ENCODE data around the gene UBE2S.
"Not testable (repeated sequence)": the region's sequence is repeated elsewhere in the genome, so short reads cannot be mapped to it uniquely, and the experiment has no call there.

UBE2S gene

GRCh38 chr19:55440411-55441105 lies 33.0 kb upstream of the UBE2S start:
- peak; percentile 85 for DNase-seq (ENCODE audit: low spot score)

DNA sequence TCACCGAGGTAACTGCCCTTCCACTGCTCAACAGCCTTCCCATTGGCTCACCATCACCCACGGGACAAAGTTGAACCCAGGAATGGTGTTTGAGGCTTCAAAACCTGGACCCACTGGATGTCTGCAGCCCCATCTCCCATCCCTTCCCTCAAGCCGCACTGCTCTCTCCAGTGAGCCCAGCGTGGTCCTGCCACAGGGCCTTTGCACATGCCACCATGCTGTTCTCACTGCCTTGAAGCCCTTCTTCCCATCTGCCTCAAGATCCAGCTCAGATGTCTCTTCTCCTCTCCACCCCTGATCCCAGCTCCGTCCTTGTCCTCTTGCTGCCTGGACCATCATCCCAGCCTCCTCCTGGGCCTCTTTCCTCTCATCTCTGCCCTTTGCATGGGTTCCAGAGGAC lies 31.5 kb upstream of the UBE2S start:
- no peak for DNase-seq (ENCODE audit: low spot score)

DNA sequence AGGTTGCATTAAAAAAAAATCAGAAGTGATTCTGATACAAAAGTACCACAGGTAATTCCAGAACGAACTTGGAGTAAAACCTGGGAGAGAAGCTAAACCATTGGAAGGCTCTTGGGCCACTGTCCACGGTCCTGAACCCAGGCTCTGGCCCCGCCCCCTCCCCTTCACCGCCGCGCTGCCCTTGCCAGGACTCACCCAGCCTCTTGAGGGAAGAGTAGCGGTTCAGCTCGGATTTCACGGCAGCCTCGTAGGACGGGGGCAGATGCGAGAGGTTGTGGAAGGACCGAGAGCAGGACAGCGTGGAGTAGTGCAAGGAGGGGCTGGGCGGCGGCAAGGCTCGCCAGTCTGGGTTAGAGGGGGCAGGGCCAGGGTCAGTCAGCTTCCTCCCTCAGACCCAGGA lies 29.8 kb upstream of the UBE2S start:
- DNase-seq (ENCODE audit: low spot score), result peak; percentile 90

GRCh38 chr19:55436847-55437246 lies 29.3 kb upstream of the UBE2S start:
- no peak for DNase-seq (ENCODE audit: low spot score)

DNA sequence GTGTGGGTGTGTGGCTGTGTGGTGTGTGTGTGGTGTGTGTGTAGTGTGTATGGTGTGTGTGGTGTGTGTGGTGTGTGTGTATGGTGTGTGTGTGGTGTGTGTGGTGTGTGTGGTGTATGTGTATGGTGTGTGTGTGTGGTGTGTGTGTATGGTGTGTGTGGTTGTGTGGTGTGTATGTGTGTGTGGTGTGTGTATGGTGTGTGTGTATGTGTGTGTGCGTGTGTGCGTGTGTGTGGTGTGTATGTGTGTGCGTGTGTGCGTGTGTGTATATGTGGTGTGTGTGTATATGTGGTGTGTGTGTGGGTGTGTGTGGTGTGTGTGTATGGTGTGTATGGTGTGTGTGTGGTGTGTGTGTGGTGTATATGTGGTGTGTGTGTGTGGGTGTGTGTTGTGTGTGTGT lies 27.4 kb upstream of the UBE2S start:
- DNase-seq (ENCODE audit: low spot score), result no peak

DNA sequence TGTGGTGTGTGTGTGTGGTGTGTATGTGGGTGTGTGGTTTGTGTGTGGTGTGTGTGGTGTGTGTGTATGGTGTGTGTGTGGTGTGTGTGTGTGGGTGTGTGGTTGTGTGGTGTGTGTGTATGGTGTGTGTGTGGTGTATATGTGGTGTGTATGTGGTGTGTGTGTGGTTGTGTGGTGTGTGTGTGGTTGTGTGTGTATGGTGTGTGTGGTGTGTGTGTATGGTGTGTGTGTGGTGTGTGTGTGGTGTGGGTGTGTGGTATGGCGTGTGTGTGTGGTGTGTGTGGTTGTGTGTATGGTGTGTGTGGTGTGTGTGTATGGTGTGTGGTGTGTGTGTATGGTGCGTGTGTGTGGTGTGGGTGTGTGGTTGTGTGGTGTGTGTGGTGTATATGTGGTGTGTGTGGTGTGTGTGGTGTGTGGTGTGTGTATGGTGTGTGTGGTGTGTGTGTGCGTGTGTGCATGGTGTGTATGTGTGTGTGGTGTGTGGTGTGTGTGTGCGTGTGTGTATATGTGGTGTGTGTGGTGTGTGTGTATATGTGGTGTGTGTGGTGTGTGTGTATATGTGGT lies 26.9 kb upstream of the UBE2S start:
- DNase-seq (ENCODE audit: low spot score), result no peak

GRCh38 chr19:55433292-55433691 lies 25.7 kb upstream of the UBE2S start:
- peak; percentile 35 for DNase-seq (ENCODE audit: low spot score)

DNA sequence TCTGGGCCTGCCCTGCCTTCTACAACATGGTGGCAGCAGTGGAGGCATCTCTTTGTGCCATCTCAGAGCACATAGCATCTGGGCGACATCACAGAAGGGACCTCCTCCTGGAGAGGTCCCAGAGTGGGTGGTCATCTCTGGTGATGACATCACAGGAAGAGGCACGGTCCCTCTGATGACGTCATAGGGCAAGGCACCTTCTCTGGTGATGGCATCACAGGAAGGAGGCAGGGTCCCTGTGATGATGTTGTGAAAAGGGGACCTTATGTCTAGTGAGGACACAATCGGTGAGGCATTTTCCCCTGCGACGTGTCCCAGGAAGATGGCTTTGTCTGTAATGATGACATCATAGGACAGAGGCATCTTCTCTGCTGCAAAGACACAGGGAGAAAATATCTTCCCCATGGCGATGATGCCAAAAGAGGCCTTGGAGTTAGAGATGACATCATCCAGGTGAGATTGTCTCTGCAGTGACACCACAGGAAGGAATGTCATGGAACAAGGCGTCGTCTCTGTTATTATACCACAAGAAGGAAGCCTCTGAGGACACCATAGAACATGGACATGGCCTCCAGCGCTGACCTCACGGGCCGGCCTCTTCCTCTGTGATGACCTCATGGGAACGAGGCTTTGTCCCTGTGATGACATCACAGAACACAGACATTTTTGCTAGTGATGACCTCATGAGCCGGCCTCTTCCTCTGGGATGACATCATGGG lies 24.8 kb upstream of the UBE2S start:
- no peak for DNase-seq (ENCODE audit: low spot score)

GRCh38 chr19:55431183-55431582 lies 23.6 kb upstream of the UBE2S start:
- DNase-seq (ENCODE audit: low spot score), result no peak

- DNase-seq (ENCODE audit: low spot score), result no peak
Measured at GRCh38 chr19:55426042-55426441, 18.5 kb upstream of the UBE2S start.

DNA sequence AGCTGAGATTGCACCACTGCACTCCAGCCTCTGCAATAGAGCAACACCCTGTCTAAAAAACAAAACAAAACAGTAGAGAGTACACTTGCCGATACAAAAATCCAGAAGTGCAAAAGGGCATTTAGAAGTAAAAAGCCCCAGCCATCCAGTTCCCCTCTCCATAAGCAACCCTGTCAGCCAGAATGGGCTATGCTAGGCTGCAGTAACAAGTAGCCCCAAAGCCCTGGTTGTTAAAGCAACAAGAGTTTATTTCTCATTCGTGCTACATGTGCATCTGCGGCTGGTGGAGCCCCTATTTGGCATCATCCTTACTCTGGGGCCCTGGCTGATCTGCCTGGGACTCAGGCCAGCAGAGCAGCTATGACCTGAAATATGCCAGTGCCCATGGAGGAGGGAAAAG lies 16.9 kb upstream of the UBE2S start:
- DNase-seq (ENCODE audit: low spot score), result no peak

DNA sequence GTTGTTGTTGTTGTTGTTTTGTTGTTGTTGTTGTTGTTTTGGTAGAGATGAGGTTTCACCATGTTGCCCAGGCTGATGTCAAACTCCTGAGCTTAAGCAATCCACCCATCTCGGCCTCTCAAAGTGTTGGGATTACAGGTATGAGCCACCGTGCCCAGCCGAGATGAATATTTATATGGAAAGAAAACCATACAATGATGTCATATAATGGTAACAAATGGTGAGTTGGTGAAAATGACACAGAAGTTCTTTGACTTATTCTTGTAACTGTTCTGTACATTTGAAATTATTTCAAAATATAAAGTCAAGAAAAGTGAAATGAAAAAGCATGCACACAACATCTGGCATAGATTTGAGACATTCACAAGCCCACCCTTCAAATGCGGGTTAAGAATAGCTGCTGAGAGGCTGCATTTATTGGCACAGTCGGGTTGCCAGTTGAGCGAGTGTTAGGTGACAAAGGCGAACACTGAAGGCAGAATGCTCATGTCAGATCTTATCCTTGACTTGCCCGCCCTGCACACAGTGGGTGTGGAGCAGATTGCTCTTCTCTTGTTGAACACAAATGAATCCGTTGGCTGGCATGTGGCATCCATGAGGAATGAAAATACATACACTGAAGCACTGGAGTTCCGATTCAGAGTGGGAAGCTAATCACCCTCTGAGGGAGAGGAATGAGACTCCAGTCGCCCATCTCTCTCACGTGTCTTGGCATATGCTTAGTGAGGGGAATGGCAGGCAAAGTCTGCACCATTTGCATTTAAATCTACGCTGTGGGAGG lies 15.8 kb upstream of the UBE2S start:
- DNase-seq (ENCODE audit: low spot score), result no peak

- DNase-seq (ENCODE audit: low spot score), result not testable (repeated sequence)
Measured at GRCh38 chr19:55421281-55421680, 13.7 kb upstream of the UBE2S start.

DNA sequence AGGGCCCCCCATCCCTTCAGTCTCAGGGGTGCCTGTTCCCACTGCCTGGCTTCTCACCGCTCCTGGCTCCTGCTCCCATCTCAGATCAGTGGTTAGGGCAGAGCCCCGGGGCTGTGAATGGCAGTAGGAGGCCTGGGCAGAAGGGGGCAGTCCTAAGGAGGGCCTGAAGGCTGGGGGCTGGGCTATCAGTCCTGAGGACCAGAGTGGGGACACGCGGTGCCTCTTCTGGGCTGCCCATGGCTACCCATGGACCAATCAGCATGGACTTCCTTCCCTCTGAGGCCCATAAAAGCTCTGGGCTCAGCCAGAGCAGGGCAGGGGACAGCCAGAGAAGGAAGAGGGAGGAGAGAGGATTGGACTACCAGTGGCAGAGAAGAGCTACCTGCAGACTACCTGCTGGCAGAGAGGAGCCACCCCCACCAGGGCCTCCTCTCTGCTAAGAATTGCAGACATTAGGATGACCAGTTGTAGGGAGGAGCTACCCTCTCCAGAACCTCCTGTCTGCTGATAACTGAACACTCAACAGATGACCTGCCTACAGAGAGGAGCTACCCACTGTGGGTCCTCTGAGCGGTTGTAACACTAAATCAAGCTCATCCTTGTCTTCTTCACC lies 12.1 kb upstream of the UBE2S start:
- no peak for DNase-seq (ENCODE audit: low spot score)

DNA sequence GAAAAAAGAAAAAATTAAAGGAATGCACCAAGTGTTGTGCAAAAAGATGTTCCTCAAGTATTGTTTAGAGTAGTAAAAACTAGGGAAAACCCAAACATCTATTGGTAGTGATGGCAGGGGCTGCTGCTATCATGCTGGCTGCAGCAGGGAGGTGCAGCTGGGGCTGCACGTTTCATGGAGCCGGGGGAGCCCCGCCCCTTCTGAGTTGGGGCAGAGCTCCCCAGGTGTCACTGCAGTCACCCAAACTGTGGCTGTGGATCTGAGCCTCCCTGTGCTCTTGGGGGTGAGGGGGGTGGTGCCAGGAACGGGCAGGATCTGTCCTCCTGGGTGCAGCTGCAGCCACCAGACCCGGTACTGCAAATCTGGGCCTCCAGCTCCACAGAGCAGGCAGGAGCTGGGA lies 11.5 kb upstream of the UBE2S start:
- no peak for DNase-seq (ENCODE audit: low spot score)

GRCh38 chr19:55418185-55418584 lies 10.6 kb upstream of the UBE2S start:
- peak; percentile 83 for DNase-seq (ENCODE audit: low spot score)

GRCh38 chr19:55410168-55410567 lies 2.6 kb upstream of the UBE2S start:
- no peak for DNase-seq (ENCODE audit: low spot score)

GRCh38 chr19:55409179-55409578 lies 1.6 kb upstream of the UBE2S start:
- DNase-seq (ENCODE audit: low spot score), result not testable (repeated sequence)

DNA sequence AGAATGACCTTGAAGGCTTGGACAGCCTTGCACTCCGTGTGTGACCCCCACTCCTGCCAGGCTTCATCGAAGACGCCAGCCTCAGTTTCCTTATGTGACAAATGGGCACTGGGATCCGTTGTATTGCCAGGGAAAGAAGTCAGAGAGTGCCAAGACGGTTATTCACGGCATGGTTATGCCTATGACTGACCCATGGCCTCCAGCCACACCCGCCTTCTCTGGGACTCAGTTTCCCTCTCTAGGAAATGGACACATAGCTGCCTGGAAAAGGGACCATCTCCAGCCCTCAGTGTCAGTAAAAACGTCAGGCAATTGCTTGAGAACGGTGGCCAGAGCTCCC lies 915 bp upstream of the UBE2S start:
- no peak for DNase-seq (ENCODE audit: low spot score)

GRCh38 chr19:55407800-55408532 lies 378 bp upstream of the UBE2S start:
- DNase-seq (ENCODE audit: low spot score), result peak; percentile 100

- peak; percentile 50 for DNase-seq (ENCODE audit: low spot score)
Measured at GRCh38 chr19:55406826-55407549, 600 bp downstream of the UBE2S start.

Measured in iPS-NIHi11 (cell line).